Measurements from ENCODE around the gene SH3BP4. TPM values are rescaled to one million over a fixed set of nuclear protein-coding genes. Genes with fewer than 3 reads are reported as not detected.

Gene SH3BP4
- total RNA-seq, 1 donor from 2014 or later: 20.5 TPM

DNA sequence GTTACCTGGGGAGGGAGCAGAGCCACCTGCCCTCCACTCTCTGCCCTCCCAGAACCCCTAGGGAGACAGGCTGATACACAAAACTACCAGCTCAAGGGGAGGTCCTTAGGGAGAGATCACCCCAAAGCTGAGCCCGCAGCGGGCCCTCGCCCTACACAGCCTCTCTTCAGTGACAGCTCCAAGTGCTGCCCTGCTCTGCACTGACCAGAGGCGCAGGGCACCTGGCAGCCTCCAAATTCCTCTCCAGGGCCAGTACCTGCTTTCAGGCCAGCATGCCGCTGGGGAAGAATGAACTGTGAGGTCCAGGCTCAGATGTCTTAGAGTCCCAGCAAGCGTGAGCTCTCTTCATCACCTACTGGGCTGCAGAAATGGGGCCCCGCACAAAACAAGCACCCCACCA lies 11.3 kb upstream of the SH3BP4 start:
- no peak for DNase-seq (ENCODE audit: low spot score)

DNA sequence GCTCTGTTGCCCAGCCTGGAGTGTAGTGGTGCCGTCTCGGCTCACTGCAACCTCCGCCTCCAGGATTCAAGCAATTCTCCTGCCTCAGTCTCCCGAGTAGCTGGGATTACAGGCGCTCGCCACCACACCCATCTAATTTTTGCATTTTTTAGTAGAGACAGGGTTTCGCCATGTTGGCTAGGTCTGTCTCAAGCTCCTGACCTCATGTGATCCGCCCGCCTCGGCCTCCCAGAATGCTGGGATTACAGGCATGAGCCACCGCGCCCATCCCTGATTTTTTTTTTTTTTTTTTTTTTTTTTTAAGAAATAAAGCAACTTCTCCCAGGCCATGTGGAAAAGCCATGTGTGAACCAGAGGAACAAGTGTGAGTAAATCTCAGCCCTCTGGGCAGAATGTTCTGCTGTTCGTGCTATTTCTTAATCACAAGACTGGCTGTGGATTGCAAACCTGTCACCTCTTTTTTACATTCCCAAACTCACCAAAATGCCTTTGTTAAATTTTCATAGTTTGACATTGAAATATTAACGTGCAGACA lies 6.4 kb upstream of the SH3BP4 start:
- no peak for DNase-seq (ENCODE audit: low spot score)

DNA sequence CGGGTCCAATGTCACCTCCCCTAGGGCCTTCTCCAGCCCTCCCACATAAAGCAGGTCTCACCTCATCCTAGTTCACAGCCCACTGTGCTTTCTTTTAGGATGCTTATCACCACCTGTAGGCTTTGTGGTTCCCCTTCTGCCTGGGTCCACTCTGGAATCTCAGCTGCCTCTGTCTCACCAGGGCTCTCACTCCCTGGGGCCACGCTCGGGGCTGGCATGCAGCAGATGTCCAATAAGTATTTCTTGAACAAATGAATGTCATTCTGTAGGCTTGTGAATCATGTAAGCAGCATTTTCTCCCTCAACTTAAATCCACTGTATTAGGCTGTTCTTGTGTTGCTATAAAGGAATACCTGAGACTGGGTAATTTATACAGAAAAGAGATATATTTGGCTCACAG lies 4.3 kb upstream of the SH3BP4 start:
- DNase-seq (ENCODE audit: low spot score): no peak

DNA sequence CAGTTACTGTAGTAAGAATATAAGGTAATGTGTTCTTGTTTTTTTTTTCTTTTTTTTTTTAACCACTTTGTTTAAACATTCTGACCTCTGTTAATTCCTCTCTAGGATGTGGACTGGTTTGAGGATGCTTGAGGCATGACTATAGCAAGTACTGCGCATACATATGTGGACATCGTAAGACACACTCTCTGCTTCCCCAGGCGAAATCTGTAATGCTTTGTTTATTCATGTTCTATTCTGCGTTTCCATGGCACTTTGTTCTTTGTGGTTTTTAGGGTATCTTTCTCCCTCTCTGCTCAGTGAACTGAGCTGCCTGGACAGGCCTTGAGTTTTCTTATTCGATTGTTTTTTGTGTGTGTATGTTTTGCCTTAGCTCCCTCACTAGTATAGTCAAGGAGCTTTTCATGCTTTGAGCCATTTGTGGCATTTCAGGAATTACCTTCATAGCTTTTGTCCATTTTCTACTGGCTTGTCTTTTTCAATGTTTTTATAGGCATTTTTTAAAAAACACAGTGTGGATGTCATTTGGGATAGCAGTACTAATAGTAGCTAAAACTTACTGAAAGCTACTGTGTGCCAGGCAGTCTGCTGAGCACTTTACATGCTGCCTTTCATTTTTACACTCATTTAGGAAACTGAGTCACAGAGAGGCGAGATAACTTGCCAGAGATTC lies 1.9 kb upstream of the SH3BP4 start:
- no peak for DNase-seq (ENCODE audit: low spot score)

DNA sequence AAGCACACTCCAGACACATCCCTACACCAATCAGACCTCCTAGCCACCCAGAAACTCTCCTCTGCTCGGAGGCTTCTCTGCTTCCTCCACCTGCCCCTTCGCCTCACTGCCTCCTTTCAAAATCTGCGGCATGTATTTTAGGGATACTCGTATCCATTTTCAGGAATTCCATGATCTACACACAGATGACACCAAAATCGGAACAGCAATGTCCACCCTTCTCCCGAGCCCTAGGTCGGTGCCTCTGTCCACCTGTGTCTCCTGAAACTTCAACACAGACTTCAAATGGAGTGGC lies 1.4 kb upstream of the SH3BP4 start:
- DNase-seq (ENCODE audit: low spot score): no peak

DNA sequence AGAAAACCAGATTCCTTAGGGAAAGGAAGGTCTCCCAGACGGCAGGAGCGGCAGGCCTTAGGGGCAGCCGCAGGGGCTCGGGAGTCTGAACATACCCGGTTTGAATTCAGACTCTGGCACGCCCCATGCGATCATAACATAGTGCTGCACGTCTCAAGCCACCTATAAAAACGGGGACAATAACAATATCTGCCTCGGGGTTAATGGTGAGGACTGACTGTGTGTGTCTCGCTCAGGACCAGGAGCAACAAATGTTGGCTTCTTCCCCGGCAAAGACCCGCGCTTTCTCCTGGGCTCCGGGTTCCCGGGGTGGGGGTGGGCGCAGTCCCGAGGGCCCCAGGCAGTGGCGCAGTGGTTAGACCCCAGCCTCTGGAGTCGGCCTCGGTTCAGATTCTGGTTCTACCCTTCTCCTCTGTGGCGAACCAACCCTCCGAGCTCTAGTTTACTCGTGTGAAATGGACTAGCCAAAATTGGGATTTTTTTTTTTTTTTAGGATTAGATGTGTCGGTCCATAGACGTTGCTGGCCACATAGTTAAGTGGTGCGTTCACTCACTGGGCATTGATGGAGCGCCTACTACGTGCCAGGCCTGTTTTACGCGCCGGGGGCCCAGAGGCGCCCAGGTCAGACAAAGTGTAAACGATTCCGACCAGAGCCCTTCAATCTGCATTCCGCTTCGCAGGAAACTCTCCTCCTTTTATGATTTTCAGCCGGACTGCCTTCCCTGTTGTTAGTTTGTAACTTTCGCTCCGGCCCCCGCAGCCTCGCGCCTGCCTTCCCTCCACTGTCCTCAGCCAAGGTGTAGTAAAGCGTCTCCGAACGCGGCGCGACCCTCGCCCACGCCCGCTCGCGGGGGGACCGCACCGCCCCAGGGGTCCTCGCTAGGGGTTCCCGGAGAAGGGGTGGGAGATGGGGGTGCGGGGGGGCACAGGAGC lies 820 bp upstream of the SH3BP4 start:
- peak; percentile 90 for DNase-seq (ENCODE audit: low spot score)

DNA sequence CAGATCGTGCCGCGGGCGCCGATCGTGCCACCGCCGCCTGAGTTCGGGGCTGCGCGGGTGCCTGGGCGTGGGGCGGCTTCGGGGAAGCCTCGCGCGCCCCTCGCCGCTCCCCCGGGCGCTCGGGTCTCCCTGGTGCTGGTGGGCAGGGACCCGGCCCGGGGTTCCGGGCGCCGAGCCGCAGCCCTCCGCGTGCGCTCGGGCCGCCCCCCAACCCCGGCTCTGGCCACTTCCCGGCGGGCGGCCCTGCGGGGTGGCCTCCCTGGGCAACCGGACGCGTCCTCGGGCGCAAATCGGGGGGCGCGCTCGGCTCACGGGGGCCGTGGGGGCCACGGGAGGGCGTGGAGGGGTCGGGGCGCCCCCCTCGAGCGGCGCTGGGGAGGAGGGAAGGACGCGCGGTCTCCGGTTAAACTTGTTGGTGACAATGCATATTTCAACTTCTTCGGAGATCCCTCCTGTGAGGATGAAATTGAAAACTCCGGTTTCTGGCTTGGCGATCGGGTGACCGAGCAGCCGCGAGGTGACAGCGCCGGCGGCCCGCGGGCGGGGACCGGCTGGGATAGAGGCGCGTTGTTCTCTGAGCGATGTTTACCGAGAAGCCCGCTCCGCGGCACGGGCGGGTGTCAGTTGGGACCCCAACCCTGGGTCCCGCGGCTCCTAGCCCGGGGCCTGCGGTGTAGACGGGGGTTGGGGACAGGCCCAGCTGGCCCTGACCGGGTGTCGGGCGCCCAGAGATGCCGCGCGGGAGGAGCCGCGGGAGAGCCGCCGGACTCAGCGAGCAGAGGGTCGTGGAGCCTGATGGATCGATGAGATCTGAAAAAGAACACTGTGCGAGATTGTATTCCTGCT lies 676 bp downstream of the SH3BP4 start:
- DNase-seq (ENCODE audit: low spot score): peak; percentile 90

DNA sequence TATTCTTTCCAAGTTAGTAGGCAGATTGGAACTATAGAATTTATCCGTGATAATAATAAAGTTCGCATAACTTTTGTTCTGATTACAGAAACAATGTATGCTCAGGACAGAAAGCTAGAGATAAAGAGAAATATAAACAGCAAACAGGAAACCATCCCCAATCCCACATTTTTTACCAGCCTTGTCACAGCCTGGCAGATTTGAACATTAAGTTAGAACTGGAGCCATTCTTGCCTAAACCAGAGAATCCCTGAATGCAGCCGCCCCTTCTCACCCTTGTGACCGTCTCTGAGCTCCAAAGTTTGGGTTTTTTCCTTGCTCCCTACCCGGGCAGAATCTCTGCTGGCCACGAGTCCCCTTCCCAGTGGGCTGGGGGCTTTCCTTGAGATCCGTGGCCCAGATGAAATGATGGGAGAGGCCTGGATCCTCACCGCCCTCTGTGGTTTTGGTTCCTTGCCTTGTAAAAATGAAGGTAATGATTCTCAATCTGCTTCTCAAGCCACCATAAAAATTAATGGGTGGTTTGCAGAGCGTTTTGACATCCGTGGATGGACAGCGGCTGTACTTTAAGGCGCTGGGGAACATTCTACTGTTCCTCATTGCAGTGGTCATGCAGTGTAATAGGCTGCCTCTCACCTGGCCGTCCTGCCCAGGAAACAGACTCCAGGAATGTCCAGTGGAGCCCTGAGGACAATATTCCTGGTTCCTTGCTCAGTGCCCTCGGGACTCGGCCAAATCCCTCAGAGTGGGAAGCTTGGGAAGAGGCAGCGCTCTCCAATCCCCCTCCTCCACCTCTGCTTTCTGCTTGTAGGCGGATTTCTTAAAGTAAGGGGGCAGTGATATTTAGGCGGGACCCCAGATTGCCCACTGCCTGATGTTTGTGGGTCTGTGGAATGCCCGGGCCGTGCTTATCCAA lies 1.6 kb downstream of the SH3BP4 start:
- DNase-seq (ENCODE audit: low spot score): peak; percentile 83

DNA sequence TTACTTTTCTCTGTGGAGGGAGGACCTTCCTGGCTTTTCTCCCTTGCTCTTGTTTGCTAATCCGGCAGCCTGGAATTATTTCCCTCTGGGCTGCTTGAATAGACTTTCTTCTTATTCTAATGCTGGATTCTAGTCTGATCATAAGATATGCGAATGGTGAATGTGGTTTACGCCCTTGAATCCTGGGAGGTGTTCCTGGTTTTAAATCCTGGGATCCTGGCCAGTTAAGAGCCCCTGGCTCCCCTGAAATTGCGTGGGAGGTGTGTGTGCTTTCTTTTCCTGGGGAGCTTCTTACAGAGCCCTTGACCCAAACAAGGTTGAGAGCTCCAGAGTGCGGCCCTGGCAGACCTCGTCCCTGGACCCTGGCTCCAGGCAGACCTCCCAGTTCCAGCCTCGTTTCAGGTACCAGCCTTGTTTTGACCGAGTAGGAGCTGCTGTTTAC lies 2.8 kb downstream of the SH3BP4 start:
- peak; percentile 37 for DNase-seq (ENCODE audit: low spot score)

DNA sequence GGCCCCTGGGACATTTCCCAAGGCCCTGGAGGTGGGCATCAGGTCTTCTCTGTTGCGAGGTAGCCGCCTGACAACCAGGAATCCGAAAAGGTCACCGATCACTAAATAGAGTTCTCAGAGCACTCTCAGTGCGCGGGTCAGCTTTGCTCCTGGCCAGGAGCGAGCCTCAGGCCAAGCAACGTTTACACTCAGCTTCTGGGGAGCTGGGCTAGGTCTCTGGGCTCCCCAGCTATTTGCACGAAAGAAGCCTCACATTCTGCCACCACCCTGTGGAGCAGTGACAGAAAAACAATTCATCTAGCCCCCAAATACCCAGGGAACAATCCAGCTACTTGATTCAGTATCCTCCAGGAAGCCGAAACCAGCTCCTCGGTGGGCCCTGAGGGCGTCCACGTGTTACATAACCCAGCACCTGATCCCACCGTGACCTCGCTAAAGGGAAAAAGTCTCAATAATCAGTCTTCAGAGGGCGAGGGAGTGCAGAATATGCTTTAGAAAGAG lies 3.3 kb downstream of the SH3BP4 start:
- DNase-seq (ENCODE audit: low spot score): peak; percentile 47

DNA sequence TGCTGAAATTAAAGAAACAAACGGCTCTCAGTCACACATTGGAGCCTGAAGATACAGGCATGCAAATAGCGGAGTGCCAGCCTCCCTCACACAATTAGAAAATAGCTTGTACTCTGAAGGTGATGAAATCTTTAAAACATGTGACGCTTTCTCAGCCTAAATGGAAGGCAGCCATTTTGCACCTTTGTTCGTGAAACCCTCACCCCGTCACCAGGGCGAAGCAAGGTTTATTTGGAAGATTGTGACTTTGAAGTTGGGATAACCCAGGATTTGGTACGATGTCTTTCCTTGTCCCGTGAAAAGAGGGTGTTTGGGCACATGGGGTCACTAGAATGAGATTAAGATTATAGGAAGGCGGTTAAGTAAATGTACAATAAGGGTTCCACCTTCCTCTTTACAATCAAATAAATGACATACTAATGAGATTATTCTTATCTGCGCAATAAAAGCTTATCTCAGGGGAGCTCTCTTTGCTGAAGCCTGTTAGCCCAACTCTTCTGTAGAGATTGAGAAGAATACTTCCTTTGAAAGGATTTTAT lies 4.2 kb downstream of the SH3BP4 start:
- DNase-seq (ENCODE audit: low spot score): peak; percentile 11

DNA sequence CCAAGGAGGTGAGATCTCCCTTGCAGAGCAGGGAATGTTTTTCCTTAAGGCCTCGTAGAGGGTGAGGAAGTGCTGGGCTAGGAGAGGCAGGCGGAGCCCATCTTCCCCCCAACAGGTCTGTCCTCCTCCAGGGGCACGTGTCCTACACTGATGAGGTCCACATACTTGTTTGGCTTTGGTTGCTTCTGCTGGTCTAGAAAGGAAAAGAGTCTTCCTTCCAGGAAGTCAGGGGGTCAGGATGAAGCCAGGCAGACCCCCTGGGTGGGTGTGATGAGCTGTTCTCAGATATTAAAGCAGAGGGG lies 6.0 kb downstream of the SH3BP4 start:
- DNase-seq (ENCODE audit: low spot score): peak; percentile 53

DNA sequence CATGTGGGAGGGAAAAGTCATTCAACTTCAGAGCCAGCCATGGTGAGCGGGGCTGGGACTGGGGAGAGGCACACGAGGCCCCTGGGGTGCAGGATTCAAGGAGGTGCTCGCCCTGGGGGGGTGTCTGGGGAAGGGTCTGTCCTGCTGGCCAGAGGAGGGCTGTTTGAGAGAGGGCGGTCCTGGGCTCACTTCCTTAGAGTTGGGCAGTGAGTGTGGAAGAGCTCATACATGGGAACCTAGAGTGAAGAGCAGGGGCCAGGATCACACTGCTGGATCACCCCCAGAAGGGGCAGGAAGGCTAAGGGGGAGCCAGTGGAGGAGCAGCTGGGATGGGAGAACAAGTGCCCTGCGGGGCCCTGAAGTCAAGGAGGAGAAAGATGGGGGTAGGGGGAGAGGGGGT lies 6.5 kb downstream of the SH3BP4 start:
- DNase-seq (ENCODE audit: low spot score): peak; percentile 85

DNA sequence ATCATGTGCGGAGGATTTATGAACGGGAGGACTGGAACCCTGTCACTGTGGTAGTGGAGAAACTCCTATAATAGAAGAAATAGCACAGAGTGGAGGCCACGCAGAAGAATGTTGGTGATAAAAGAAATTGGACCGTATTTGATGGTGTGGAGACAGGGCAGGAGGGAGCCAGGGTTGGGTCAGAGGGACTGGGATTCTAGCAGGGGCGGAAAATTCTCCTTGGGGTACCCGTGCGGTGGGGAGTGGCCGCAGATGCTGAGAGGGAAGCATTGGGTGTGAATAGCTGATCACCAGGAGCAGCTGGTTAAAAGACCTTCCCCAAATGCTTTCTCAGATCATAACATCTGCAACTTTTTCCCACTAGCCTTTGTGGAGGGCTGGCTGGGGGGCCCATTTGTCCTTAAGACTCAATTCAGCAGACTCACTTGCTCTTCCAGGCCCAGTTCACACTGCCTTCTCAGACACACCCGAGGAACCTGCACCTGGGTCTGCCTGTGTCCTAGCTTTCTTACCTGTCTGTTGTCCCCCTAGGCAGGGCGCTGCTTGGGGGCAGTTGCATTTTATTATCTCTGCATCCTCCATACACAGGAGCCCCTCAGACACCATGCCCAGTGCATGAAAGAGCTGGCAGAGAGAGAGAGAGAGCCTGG lies 7.1 kb downstream of the SH3BP4 start:
- DNase-seq (ENCODE audit: low spot score): peak; percentile 79

DNA sequence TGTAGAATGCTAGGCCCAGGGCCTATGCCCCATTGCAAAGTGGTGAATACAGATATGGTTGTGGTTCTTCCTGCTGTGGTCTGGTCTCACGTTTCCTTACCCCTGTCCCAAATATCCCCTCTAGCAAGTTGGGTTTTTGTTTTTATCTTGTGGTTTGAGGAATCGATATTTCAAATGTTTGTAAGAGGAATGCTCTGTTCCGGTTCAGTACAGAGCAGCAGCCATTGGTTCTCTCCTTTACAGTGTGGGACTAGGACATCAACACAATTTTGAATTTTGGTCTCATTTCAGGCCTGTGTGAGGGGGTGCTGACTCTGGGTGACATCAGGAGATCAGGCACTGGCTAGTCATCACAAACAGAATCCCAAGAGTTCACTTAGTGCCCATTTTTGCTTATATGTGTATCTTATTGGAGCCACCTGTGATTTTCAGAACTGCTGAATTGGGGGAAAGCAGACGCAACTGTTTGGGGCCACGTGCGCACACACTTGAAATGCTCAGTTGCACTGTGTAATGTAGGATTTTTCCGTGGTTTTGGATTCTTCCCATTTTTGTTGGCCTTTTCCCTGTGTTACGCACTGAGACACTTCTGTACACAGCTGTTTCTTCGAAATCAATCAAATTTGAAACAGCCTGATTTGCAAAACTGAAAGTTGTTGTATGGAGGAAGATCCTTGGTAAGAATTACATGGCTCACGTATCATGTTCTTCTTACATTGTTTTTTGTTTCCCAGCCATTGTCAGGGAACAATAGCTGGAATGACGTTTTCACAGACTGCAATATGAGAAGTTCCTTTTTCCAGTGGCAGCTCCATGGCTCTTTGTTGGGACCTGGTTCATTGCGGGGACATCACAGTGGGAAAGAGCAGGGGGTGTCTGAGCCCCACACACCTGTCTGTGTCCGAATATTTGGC lies 8.6 kb downstream of the SH3BP4 start:
- peak; percentile 22 for DNase-seq (ENCODE audit: low spot score)

DNA sequence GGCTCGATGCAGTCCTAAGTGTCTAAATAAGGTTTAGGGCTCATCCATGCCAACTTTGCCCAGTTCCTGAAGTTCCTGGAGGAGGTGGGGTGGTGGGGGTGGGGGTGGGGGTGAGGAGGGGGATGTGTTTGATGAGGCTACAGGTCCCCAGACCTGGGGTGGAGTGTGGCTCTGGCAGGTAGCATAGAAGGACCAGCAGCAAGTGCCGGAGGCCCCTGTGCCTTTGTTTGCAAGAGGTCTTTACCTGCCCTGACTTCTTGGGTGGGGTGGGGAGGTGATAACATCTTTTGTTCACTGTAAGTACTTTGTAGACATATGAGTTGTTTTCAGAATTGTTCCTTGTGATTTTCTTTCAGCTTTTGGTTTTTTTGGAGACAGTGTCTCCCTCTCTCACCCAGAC lies 10.0 kb downstream of the SH3BP4 start:
- peak; percentile 69 for DNase-seq (ENCODE audit: low spot score)

DNA sequence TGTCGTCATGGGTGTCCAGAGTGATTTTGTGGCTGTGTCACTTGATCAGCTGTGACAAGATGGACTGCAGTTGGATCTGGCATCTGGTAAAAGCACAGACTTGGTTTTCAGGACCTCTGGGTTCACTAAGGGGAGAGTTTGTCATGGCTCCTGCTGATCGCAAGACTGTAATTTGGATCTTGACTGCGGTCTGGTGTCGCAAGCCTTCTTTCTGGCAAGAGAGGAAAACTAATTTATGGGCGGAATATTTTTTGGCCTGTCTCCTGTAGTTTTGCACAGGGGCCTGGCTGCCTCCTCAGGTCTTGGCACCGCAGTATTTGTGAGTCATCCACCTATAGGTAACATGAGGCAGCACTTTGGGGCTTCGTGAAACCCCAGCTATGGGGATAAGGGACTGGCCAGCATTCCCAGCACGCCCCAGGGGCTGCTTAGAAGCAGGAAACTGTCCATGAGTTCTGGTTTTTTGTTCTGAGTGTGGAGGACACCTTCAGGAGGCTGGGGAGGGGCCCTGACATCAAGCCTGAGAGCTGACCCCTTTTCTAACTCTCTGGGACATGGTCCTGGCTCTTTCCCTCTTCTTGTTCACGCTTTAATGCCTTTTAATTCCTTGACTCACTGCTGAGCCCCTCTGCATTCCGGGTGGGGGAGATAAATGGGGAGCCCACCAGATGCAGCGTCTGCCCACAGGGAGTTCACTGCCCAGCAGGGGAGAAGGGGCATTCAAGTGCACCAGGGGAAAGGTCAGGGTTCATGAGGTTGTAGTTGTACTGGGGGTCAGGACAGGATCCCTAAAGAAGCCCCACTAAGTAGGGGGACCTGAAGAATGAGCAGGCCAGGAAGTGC lies 12.2 kb downstream of the SH3BP4 start:
- DNase-seq (ENCODE audit: low spot score): peak; percentile 69
